ENCODE measurements around the gene GSPT2. TPM values are rescaled to one million over a fixed set of nuclear protein-coding genes. Genes with fewer than 3 reads are reported as not detected.

Gene GSPT2
- total RNA-seq, result 5.7 and 6.3 TPM in 2 replicates

GRCh38 chrX:51743179-51743957, at the start of gene GSPT2:
Gene GSPT2, plus strand, starts transcription at chrX:51743442. Its CDS starts 185 bp downstream, at chrX:51743627.

GRCh38 chrX:51710277-51711164, 32.7 kb upstream of the GSPT2 start, which contains the start of gene CENPVL1:
Gene CENPVL1, plus strand, starts transcription at chrX:51710512. Its CDS starts 0 bp downstream, at chrX:51710512.

Other genes starting within 250 kb of the GSPT2 start
- 0.44 and 2.7 TPM in 2 replicates for gene NUDT11, start 246.8 kb upstream of the GSPT2 start, total RNA-seq
- gene CENPVL3, start 124.5 kb upstream of the GSPT2 start, total RNA-seq, result not detected in 2 replicates
- not detected in 2 replicates for gene CENPVL2, start 60.6 kb upstream of the GSPT2 start, total RNA-seq
- not detected in 2 replicates for gene CENPVL1, start 32.9 kb upstream of the GSPT2 start, total RNA-seq
- gene MAGED1, start 150.2 kb downstream of the GSPT2 start, total RNA-seq, result 188 and 256 TPM in 2 replicates

All from placental pericyte (primary cell).